Gastroesophageal sphincter (tissue), 4 donors: ENCODE measurements around the gene TTC19. TPM values are rescaled to one million over a fixed set of nuclear protein-coding genes. Genes with fewer than 3 reads are reported as not detected.
"Not testable (repeated sequence)": the region's sequence is repeated elsewhere in the genome, so short reads cannot be mapped to it uniquely, and the experiment has no call there.

ENCODE experiments used
- ATAC-seq: fragments of 150-250 bp; one replicate; pipeline ENCODE4 v1.9.1; 2016; ENCODE audit warnings: mild to moderate bottlenecking, moderate library complexity
- H3K27ac ChIP-seq, 4 donors: fragments of 200-600 bp; sonication (generic) in 3 of 4; 1 replicate in 3 of 4; 2 replicates in 1 of 4; pipeline ENCODE4 v1.5.1; 2016 to 2019
- H3K27me3 ChIP-seq: fragments of 200-600 bp; sonication (generic); one replicate; pipeline ENCODE4 v1.5.1; 2019
- H3K36me3 ChIP-seq, 2 donors: fragments of 200-600 bp; sonication (generic); one replicate each; pipeline ENCODE4 v1.5.1; 2019; ENCODE audit warnings: control low read depth in 1 of 2
- H3K4me1 ChIP-seq, 3 donors: fragments of 200-600 bp; sonication (generic); 1 replicate in 2 of 3; 2 replicates in 1 of 3; pipeline ENCODE4 v1.5.1; 2016 to 2019; ENCODE audit warnings: control low read depth in 2 of 3
- H3K4me3 ChIP-seq, 2 donors: fragments of 200-600 bp; sonication (generic); one replicate each; pipeline ENCODE4 v1.5.1; 2019; ENCODE audit warnings: mild to moderate bottlenecking in 1 of 2, moderate library complexity in 1 of 2
- H3K9me3 ChIP-seq, 3 donors: fragments of 200-600 bp; sonication (generic); one replicate each; pipeline ENCODE4 v1.5.1; 2017 to 2019; ENCODE audit warnings: control low read depth in 2 of 3
- EP300 ChIP-seq: sonication (generic); formaldehyde crosslinking; IDR thresholded peaks from one replicate; pipeline ENCODE4 v1.6.1; 2017; ENCODE audit warnings: antibody characterized with exemption, mild to moderate bottlenecking
- POLR2A ChIP-seq, 2 donors: fragments of 450-650 bp; IDR thresholded peaks; one replicate each; pipeline ENCODE4 v1.6.1; 2017; ENCODE audit warnings: antibody characterized with exemption in 2 of 2, mild to moderate bottlenecking in 2 of 2, moderate library complexity in 1 of 2
- POLR2AphosphoS5 ChIP-seq: sonication (generic); formaldehyde crosslinking; IDR thresholded peaks from one replicate; pipeline ENCODE4 v1.6.1; 2017; ENCODE audit warnings: antibody characterized with exemption
- WGBS, 2 donors: methylation state at CpG; one replicate each; pipeline ENCODE4 v1.1.5; 2018; ENCODE audit warnings: low coverage in 1 of 2; 5-methylcytosine and 5-hydroxymethylcytosine counted together
- total RNA-seq, 4 donors: library from RNA; depleted of rRNA; stranded (reverse); fragments of >200 nt; gene quantifications; one replicate each; pipeline ENCODE4 v1.1.0, GENCODE V29; 2016
- TF ChIP-seq, protein P1 (sequence below), 4 experiments: fragments of 200-600 bp in 2 of 4; fragments of 450-650 bp in 2 of 4; sonication (generic) in 1 of 4; IDR thresholded peaks; one replicate each; pipeline ENCODE4 v1.5.1; 2017 to 2019; ENCODE audit warnings: antibody characterized with exemption in 4 of 4, mild to moderate bottlenecking in 2 of 4, moderate library complexity in 2 of 4

The TTC19 gene
- total RNA-seq, 4 donors from 2014 or later, result 22.1 to 57.1 (median 40.0) TPM

DNA sequence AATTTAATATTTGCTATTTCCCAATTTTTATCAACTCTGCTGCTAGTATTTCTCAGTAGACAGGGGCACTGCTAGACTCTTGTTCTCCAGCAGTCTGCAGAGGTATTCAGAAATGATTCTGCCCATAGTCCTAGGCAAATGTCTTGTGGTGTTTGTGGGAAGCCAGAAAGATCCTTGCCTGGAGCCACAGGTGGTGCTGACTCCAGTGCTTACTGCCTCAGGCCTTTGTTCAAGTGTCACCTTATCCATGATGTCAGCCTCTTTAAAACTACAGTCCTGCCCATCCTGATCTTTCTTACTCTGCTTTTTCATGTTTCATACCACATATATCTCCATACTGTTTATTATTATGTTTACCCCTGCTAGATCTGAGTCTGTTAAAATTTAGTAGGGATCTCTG is 26.6 kb upstream of the TTC19 start:
- TF ChIP-seq EP300 (no peak), POLR2AphosphoS5 (no peak), POLR2A (IDR thresholded peaks at IDR 0.05) (no peak)
- TF ChIP-seq, protein P1, sequence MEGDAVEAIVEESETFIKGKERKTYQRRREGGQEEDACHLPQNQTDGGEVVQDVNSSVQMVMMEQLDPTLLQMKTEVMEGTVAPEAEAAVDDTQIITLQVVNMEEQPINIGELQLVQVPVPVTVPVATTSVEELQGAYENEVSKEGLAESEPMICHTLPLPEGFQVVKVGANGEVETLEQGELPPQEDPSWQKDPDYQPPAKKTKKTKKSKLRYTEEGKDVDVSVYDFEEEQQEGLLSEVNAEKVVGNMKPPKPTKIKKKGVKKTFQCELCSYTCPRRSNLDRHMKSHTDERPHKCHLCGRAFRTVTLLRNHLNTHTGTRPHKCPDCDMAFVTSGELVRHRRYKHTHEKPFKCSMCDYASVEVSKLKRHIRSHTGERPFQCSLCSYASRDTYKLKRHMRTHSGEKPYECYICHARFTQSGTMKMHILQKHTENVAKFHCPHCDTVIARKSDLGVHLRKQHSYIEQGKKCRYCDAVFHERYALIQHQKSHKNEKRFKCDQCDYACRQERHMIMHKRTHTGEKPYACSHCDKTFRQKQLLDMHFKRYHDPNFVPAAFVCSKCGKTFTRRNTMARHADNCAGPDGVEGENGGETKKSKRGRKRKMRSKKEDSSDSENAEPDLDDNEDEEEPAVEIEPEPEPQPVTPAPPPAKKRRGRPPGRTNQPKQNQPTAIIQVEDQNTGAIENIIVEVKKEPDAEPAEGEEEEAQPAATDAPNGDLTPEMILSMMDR (IDR thresholded peaks at IDR 0.05), result no peak
- H3K36me3 ChIP-seq, result peaks cover 0 to 28% of the 10 kb centered on the region in 2 donors
- no peaks in the 10 kb centered on the region for H3K4me1 ChIP-seq
- no peaks in the 10 kb centered on the region for H3K9me3 ChIP-seq
- H3K27me3 ChIP-seq, result no peaks in the 10 kb centered on the region
- no peak overlapping the region for H3K27ac ChIP-seq
- no peak for ATAC-seq
- no peak overlapping the region for H3K4me3 ChIP-seq

DNA sequence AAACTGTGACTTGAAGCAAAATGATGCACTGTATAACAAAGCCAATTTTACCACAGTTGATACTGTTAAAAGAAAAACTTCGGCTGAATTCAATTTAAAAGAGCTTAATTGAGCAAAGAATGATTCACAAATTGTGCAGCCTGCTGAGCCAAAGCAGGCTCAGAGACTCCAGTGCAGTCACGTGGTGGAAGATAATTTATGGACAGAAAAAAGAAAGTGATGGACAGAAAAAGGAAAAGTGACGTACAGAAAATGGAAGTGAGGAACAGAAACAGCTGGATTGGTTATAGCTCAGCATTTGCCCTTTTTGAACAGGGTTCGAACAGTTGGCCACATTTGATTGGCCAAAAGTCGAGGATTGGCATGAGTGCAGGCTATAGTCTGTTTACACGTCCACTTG is 25.8 kb upstream of the TTC19 start:
- WGBS, 2 donors, result 78 to 92% methylated on average over 6 of the region's 6 CpGs

DNA sequence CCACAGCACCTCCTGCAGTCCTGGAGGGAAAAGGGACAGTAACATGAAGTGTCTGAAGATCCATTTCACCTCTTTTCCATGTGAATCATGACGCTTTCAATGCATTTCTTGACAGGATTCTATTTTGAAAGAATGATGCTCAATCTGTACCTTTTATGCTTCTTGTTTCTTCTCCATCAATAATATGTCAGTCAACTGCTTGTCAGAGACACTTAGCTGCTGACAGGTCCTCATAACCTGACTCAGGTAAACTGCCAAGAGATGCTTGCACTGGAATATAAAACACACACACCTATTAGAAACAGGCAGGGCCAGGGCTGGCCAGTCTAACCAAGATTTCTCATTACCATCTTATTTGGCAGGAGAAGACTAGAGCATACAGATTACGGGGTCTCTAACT is 21.7 kb upstream of the TTC19 start:
- WGBS, 2 donors, result 100% methylated on average over 1 of the region's 2 CpGs; no CpG with 5 or more reads in 1 of the 2 donors
- no peak overlapping the region for H3K27ac ChIP-seq
- H3K4me1 ChIP-seq, result no peaks in the 10 kb centered on the region
- H3K27me3 ChIP-seq, result no peaks in the 10 kb centered on the region
- no peak overlapping the region for H3K4me3 ChIP-seq
- H3K36me3 ChIP-seq, result peaks cover 0 to 67% of the 10 kb centered on the region in 2 donors
- ATAC-seq, result no peak
- TF ChIP-seq EP300, result no peak
- TF ChIP-seq POLR2A (IDR thresholded peaks at IDR 0.05), result no peak
- TF ChIP-seq POLR2AphosphoS5, result no peak
- TF ChIP-seq, protein P1 (IDR thresholded peaks at IDR 0.05), result no peak
- H3K9me3 ChIP-seq, result no peaks in the 10 kb centered on the region

More for the DNA sequence above, 25.8 kb upstream of the TTC19 start:
- Histone ChIP-seq H3K36me3 (peaks cover 0 to 35% of the 10 kb centered on the region in 2 donors), H3K9me3 (no peaks in the 10 kb centered on the region), H3K4me3 (no peak overlapping the region), H3K27ac (no peak overlapping the region), H3K27me3 (no peaks in the 10 kb centered on the region), H3K4me1 (no peaks in the 10 kb centered on the region)
- no peak for ATAC-seq
- TF ChIP-seq POLR2A (IDR thresholded peaks at IDR 0.05) (no peak), EP300 (no peak), POLR2AphosphoS5 (no peak)
- TF ChIP-seq, protein P1 (IDR thresholded peaks at IDR 0.05), result no peak

DNA sequence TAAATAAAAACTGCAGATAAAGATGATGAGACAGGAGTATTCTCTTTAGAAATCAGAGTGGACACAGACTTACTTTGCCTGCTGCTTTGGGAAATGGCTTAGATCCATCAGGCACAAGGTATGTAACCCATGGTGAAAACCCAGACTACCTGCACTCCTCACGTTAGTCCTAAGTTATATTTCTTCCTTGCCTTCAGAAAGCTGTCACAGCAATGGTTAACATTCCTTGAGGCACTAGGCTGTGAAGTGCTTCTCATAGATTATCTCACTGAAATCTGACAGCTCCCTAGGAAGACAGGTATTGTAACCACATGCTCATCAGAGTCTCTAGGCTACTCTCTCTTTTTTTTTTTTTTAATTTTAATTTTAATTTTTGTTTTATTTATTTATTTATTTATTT is 21.0 kb upstream of the TTC19 start:
- no peaks in the 10 kb centered on the region for H3K4me1 ChIP-seq
- H3K9me3 ChIP-seq, result no peaks in the 10 kb centered on the region
- H3K36me3 ChIP-seq, result peaks cover 0 to 73% of the 10 kb centered on the region in 2 donors
- no peak overlapping the region for H3K4me3 ChIP-seq
- H3K27ac ChIP-seq, result no peak overlapping the region
- H3K27me3 ChIP-seq, result no peaks in the 10 kb centered on the region
- no peak for TF ChIP-seq POLR2A (IDR thresholded peaks at IDR 0.05)
- TF ChIP-seq EP300, result no peak
- TF ChIP-seq, protein P1 (IDR thresholded peaks at IDR 0.05), result no peak
- TF ChIP-seq POLR2AphosphoS5, result no peak
- ATAC-seq, result no peak
- WGBS, 2 donors, result 67 to 86% methylated on average over 1 of the region's 1 CpG

DNA sequence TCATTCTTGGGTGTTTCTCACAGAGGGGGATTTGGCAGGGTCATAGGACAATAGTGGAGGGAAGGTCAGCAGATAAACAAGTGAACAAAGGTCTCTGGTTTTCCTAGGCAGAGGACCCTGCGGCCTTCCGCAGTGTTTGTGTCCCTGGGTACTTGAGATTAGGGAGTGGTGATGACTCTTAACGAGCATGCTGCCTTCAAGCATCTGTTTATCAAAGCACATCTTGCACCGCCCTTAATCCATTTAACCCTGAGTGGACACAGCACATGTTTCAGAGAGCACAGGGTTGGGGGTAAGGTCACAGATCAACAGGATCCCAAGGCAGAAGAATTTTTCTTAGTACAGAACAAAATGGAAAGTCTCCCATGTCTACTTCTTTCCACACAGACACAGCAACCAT is 20.6 kb upstream of the TTC19 start:
- H3K4me3 ChIP-seq, ATAC-seq, H3K4me1 ChIP-seq, H3K27me3 ChIP-seq, H3K9me3 ChIP-seq, H3K27ac ChIP-seq: not testable (repeated sequence)
- WGBS, 2 donors, result no CpG with 5 or more reads among the region's 4 CpGs
- H3K36me3 ChIP-seq, result peaks cover 0 to 77% of the 10 kb centered on the region in 2 donors
